Muscle layer of colon (tissue), 2 donors: ENCODE data around the gene MYO7B.
A peak's percentile ranks its signal among the peaks of the same experiment; 100 is the strongest.

Source experiments
- H3K27ac ChIP-seq: one replicate; pipeline ENCODE4 v1.7.0; 2013; ENCODE audit warnings: low read depth, mild to moderate bottlenecking, low read length, moderate library complexity
- H3K27me3 ChIP-seq, 2 donors: one replicate each; pipeline ENCODE4 v1.7.0; 2013; ENCODE audit warnings: low read length in 2 of 2, mild to moderate bottlenecking in 2 of 2; ENCODE audit not compliant: insufficient read depth in 2 of 2, control insufficient read depth in 1 of 2
- H3K36me3 ChIP-seq: one replicate; pipeline ENCODE4 v1.7.0; 2013; ENCODE audit warnings: mild to moderate bottlenecking, low read length; ENCODE audit not compliant: insufficient read depth
- H3K4me1 ChIP-seq: one replicate; pipeline ENCODE4 v1.7.0; 2013; ENCODE audit warnings: mild to moderate bottlenecking, low read length; ENCODE audit not compliant: insufficient read depth
- H3K4me3 ChIP-seq, 2 donors: one replicate each; pipeline ENCODE4 v1.7.0; 2013; ENCODE audit warnings: low read length in 2 of 2, low read depth in 1 of 2, mild to moderate bottlenecking in 1 of 2, moderate library complexity in 1 of 2
- H3K9ac ChIP-seq: one replicate; pipeline ENCODE4 v1.7.0; 2013; ENCODE audit warnings: low read length
- H3K9me3 ChIP-seq: one replicate; pipeline ENCODE4 v1.7.0; 2013; ENCODE audit warnings: mild to moderate bottlenecking, low read length
- donor health status: abdominal sarcoma.
- donor health status: Adenocarcinoma of cecum.

The MYO7B gene

DNA sequence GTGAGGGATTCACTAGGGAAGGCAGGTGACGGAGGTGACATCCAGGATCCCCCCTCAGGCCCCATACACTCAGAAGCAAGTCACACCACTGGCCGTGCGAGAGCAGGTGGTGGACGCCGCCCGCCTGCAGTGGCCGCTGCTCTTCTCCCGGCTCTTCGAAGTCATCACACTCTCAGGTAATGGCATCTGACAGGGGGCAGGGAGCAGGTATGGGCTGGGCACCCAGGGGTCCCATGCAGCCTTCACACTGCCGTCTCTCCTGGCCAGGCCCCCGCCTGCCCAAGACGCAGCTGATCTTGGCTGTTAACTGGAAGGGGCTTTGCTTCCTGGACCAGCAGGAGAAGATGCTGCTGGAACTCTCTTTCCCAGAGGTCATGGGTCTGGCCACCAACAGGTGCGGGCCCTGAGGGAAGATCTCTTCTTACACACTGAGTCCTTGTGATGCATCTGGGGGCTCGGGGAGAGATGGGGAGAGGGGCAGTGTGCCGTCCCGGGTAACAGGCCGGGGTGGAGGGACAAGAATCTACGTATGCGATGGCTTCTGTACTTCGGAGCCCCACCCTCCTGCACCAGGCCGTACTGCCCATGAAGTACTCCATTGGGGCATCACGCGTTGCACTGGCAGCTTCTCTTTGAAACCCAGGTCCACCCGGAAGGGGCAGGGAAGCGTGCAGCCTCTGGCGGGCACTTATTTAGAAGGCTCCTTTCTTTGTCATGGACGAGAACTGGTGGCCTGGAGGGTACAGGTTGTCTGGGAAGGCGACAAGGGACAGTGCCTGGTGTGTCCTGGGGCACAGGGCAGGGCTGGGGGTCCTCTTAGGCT lies 91.6 kb downstream of the MYO7B start:
- H3K27me3 ChIP-seq: peaks cover 0 to 26% of the 10 kb centered on the region in 2 donors

DNA sequence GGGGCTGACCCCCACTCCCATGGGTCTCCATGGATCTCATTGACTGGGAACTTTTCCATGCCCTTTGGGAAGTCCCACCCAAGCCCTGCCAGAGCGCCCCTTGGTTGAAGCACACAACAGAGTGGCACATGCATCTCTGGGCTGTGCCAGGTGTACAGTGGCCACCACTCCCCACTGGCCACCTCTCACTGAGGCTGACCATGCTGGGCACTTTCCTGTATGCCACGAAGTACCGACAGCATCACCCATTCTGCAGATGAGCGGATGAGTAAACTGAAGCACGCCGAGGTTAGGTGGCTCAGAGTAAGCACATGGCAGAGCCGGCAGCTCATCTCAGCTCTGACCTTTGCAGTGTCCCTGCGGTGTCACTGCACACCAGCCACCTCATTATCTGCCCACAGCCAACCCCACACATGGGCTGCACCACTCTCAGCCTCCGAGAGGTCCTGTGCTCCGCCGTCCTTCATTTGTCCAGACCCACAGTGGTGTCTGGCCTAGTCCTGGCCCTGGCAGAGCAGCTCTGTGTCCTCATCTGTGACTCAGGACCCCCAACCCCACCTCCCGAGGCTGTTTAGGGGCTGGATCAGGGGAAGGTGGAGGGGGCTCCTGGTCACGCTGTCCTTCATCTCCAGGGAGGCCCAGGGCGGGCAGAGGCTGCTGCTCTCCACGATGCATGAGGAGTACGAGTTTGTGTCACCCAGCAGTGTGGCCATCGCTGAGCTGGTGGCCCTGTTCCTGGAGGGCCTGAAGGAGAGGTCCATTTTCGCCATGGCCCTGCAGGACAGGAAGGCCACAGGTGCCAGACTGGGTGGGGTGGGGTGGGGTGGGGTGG lies 92.5 kb downstream of the MYO7B start:
- Histone ChIP-seq H3K27ac (no peak overlapping the region), H3K4me3 (no peak overlapping the region), H3K9ac (no peak overlapping the region), H3K4me1 (peaks cover 32% of the 10 kb centered on the region), H3K36me3 (no peaks in the 10 kb centered on the region), H3K9me3 (no peaks in the 10 kb centered on the region), H3K27me3 (peaks cover 0 to 18% of the 10 kb centered on the region in 2 donors)

More for the DNA sequence above, 91.6 kb downstream of the MYO7B start:
- no peak overlapping the region for H3K27ac ChIP-seq
- H3K9ac ChIP-seq: no peak overlapping the region
- no peak overlapping the region for H3K4me3 ChIP-seq
- no peaks in the 10 kb centered on the region for H3K36me3 ChIP-seq
- H3K4me1 ChIP-seq: peaks cover 26% of the 10 kb centered on the region
- no peaks in the 10 kb centered on the region for H3K9me3 ChIP-seq

DNA sequence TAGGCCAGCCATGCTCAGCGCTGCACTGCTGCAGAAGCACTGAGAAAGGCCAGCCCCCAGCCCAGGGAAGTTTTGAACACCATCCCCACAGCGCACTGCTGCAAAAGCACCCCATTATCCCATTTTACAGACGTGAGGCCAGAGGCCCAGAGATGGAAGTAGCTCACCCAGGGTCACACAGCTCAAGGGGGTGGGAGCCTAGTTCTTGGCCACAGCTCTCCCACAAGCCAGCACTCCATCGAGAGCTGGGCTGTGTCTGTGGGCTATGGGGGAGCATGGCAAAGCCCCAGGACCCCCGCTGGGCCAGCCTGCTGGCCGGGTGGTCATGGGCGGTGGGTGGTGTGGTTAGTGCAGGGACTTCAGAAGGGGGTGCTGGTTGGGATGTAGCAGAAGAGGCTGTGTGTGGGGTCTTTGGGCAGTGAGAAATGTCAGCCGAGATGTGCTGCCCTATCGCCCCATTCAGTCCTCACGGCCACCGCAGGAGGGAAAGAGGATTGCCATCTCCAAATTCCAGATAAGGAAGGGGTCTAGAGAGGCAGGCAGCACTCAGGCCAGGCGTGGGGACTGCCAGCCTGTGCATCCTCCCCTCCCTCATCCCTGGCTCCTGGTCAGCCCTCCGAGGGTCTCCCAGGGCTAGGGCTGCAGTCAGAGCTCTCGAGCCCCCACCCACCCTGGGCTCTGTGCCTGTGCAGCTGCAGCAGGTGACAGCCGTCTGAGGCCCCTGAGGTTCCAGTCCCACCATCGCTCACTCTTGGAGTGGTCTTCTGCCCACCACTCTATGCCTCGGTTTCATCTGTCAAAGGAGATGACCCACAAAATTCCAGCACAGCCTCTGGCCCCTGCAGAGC lies 93.5 kb downstream of the MYO7B start:
- no peaks in the 10 kb centered on the region for H3K9me3 ChIP-seq
- H3K27ac ChIP-seq: no peak overlapping the region
- no peak overlapping the region for H3K9ac ChIP-seq
- no peaks in the 10 kb centered on the region for H3K36me3 ChIP-seq
- peaks cover 42% of the 10 kb centered on the region for H3K4me1 ChIP-seq
- peaks cover 0 to 11% of the 10 kb centered on the region in 2 donors for H3K27me3 ChIP-seq
- H3K4me3 ChIP-seq: no peak overlapping the region

DNA sequence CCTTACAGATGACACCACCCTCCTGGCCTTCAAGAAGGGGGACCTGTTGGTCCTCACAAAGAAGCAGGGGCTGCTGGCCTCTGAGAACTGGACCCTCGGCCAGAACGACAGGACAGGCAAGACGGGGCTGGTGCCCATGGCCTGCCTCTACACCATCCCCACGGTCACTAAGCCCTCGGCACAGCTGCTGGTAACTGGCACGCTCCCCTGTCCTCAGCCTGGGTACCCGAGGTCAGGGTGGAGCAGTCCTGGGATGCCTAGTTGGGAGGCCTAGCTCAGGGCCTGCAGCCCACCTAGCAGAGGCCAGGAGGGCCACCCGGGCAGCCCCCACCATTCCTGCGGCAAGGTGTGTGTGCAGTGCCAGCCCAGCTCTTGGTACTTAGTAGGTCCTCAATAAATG lies 94.2 kb downstream of the MYO7B start:
- H3K27ac ChIP-seq: no peak overlapping the region
- H3K9ac ChIP-seq: no peak overlapping the region
- H3K4me3 ChIP-seq: no peak overlapping the region
- peaks cover 48% of the 10 kb centered on the region for H3K4me1 ChIP-seq
- H3K27me3 ChIP-seq: peaks cover 0 to 5% of the 10 kb centered on the region in 2 donors
- H3K9me3 ChIP-seq: no peaks in the 10 kb centered on the region
- H3K36me3 ChIP-seq: no peaks in the 10 kb centered on the region

DNA sequence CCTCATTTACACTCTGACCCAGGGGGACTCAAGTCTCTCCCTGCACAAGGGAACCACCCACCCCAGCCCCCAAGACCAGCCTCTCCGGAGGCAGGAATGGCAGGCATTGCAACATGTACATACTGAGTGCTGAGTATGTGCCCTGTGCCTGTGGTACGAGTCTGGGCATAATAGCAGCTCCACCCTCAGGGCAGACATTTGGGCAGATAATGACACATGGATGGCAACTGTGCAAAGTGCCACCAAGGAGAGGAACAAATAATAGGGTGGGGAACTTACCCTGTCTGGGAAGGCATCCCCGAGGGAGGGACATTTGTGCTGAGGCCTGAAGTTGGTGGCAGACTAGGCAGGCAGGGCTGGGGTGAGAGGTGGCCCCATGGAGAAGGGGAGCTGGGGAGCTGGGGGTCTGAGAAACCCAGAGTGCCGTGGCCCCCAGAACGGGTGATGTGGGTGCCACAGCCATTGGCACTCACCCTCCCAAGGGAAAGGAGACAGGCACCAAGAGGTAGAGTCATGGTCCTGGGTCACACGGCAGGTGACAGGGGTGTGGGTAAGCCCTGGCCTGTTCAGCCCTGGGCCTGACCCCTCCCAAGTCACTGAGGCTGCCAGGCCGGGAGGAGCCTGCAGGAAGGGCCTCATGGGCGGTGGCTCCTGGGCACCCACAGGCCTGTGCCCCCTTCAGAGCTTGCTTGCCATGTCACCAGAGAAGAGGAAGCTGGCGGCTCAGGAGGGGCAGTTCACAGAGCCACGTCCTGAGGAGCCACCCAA lies 94.8 kb downstream of the MYO7B start:
- Histone ChIP-seq H3K27ac (no peak overlapping the region), H3K36me3 (no peaks in the 10 kb centered on the region), H3K4me3 (no peak overlapping the region), H3K4me1 (peaks cover 48% of the 10 kb centered on the region), H3K9ac (no peak overlapping the region), H3K9me3 (no peaks in the 10 kb centered on the region), H3K27me3 (no peaks in the 10 kb centered on the region)

DNA sequence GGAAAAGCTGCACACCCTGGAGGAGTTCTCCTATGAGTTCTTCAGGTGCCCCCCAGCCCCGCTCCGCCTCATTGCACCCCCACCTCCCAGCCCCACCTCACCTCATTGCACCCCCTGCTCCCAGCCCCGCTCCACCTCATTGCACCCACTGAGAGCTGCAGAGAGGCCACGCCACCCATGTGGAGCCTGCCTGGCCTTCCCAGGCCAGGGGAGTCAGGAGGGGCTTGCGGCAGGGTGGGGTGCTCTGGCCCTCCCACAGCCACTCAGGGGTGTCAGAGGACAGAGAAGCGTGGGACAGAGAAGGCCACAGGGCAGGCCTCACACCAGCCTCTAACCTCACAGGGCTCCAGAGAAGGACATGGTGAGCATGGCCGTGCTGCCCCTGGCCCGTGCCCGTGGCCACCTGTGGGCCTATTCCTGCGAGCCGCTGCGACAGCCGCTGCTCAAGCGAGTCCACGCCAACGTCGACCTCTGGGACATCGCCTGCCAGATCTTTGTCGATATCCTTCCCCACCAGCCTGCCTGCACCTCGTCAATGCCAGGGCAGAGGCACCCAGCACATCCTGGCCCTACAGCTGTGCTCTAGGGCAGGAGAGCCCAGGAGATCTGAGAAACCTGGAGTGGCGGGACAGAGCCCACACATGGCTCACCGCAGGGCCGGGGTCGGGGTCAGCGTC lies 95.5 kb downstream of the MYO7B start:
- peak overlapping the region; percentile 76 for H3K27ac ChIP-seq
- no peak overlapping the region for H3K4me3 ChIP-seq
- H3K4me1 ChIP-seq: peaks cover 48% of the 10 kb centered on the region
- H3K36me3 ChIP-seq: no peaks in the 10 kb centered on the region
- no peaks in the 10 kb centered on the region for H3K27me3 ChIP-seq
- no peaks in the 10 kb centered on the region for H3K9me3 ChIP-seq
- H3K9ac ChIP-seq: no peak overlapping the region

DNA sequence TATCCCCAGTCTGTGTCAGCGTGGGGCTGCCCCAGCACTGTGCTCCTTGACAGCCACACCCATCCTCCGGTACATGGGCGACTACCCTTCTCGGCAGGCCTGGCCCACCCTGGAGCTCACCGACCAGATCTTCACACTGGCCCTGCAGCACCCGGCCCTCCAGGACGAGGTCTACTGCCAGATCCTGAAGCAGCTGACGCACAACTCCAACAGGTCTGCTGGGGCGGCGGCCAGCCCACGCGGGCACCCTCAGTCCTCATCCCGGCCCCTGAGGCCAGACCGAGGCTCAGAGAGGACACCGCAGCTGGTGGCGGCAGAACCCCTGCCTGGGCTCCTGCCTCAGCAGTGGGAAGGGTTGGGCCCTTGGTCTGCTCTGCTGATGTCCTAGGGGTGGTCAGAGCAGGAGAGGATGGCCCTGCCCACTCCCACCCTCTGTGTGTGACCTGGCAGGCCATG lies 96.1 kb downstream of the MYO7B start:
- Histone ChIP-seq H3K4me3 (no peak overlapping the region), H3K4me1 (peaks cover 48% of the 10 kb centered on the region), H3K36me3 (no peaks in the 10 kb centered on the region), H3K27ac (peak overlapping the region; percentile 76), H3K27me3 (no peaks in the 10 kb centered on the region), H3K9me3 (no peaks in the 10 kb centered on the region), H3K9ac (no peak overlapping the region)

DNA sequence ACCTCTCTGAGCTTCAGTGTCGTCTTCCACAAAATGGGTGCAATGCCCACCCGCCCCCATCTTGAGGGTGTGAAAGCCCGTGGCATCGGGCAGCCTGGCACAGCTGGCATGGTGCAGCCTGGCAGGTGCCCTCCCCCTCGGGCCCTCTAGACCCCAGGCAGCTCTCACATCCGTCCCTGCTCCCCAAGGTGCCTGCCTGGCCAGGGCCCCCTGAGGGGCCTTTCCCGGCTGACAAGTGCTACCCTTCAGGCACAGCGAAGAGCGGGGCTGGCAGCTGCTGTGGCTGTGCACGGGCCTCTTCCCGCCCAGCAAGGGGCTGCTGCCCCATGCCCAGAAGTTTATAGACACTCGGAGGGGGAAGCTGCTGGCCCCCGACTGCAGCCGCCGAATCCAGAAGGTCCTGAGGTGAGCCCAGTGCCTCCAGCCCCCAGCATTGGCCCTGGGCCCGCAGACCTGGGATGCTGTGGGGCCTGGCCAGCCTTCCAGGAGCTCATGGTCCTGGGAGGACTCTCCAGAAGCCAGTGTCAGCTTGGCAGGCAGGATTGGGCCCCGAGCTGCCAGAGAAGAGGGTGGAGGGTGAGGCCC lies 96.6 kb downstream of the MYO7B start:
- Histone ChIP-seq H3K4me3 (no peak overlapping the region), H3K4me1 (peaks cover 48% of the 10 kb centered on the region), H3K9ac (no peak overlapping the region), H3K9me3 (no peaks in the 10 kb centered on the region), H3K27me3 (no peaks in the 10 kb centered on the region), H3K36me3 (no peaks in the 10 kb centered on the region), H3K27ac (peak overlapping the region; percentile 76)

DNA sequence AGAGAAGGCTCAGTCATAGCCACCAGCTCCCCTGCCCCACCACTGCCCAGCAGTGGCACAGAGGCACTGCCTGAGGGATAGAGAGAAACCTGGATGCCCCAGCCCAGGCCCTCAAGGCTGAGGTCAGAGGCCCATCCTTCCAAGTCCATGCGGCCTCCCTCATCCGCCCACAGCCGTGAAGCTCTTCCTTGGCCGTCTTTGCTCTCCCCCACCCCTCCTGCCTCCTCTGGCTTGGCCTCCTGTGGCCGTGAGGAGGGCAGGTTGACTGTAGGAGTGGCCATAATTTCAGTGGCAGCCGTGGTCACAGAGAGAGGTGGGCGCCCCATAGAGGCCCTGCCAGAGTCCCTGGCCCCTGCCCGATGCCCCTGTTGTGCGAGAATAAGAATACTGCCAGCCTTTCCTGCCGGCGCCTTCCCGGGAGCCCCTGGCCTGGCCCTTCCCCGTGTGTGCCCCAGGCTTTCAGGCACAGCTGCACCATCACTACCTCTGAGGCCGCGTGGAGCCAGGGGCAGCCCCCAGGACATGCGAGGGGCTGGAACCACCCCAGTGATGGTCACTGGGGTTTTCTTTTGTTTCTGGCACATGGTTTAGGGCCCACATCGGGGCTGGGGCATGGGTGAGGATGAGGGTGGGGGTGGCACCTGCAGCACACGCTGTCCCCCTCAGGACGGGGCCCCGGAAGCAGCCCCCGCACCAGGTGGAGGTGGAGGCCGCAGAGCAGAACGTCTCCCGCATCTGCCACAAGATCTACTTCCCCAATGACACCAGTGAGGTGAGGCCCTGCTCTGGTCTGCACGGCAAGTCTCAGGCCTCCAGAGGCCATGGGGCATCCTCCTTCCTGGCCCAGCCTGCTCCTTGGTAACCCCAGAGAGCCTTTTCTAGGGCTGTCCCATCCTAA lies 97.4 kb downstream of the MYO7B start:
- H3K9ac ChIP-seq: no peak overlapping the region
- H3K27ac ChIP-seq: peak overlapping the region; percentile 78
- H3K4me1 ChIP-seq: peaks cover 54% of the 10 kb centered on the region
- no peaks in the 10 kb centered on the region for H3K27me3 ChIP-seq
- H3K9me3 ChIP-seq: no peaks in the 10 kb centered on the region
- no peaks in the 10 kb centered on the region for H3K36me3 ChIP-seq
- no peak overlapping the region for H3K4me3 ChIP-seq
